CD4-positive, alpha-beta T cell treated with Interleukin-2 at 100 ng/mL for 4 hours (primary cell): ENCODE results near the gene LGALS12.

Experiments used
- DNase-seq: peaks from one replicate; pipeline ENCODE4 v3.0.0-alpha.2; 2020; ENCODE audit warnings: low spot score

The LGALS12 gene, protein sequence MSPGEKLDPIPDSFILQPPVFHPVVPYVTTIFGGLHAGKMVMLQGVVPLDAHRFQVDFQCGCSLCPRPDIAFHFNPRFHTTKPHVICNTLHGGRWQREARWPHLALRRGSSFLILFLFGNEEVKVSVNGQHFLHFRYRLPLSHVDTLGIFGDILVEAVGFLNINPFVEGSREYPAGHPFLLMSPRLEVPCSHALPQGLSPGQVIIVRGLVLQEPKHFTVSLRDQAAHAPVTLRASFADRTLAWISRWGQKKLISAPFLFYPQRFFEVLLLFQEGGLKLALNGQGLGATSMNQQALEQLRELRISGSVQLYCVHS

DNA sequence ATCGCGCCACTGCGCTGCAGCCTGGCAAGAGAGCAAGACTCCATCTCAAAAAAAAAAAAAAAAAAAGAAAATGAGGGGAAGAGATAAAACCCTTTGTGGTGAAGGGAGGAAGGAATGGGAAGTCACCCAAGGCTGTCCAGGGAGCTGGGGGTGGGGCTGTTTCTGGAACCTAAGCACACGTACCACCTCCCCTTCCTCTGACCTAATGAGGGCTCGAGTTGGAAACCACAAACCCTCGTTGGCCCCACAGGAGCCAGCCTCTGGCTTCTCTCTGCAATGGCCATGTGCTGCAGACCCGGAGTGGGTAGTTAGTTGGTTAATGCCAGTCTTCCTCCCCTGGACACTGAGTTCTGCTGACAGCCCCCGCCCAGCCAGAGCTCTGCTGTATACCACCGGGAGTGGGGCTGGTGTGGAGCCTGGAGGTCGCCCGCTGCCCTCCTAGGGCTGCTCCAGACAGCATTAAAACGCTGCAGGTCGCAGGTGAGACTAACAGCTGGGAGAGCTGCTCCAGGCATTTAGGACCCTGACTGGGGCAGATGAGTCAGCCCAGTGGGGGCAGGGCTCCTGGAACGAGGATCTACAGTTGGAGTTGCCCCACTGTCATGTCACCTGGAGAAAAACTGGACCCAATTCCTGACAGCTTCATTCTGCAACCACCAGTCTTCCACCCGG is at the start of gene LGALS12:
LGALS12 (plus strand) TSS at position 228 of the 672 bp plus-strand sequence; CDS start at position 603, 375 bp downstream.
- DNase-seq, result no peak

- DNase-seq, result no peak
These were observed 46.3 kb upstream of the LGALS12 start for GRCh38 chr11:63459586-63459985.

- no peak for DNase-seq
These were observed 43.7 kb upstream of the LGALS12 start for GRCh38 chr11:63462137-63462536.

GRCh38 chr11:63470311-63470710 is 35.6 kb upstream of the LGALS12 start:
- DNase-seq, result no peak

GRCh38 chr11:63472372-63472771 is 33.5 kb upstream of the LGALS12 start:
- DNase-seq, result no peak

GRCh38 chr11:63476618-63477017 is 29.3 kb upstream of the LGALS12 start:
- DNase-seq, result no peak

DNA sequence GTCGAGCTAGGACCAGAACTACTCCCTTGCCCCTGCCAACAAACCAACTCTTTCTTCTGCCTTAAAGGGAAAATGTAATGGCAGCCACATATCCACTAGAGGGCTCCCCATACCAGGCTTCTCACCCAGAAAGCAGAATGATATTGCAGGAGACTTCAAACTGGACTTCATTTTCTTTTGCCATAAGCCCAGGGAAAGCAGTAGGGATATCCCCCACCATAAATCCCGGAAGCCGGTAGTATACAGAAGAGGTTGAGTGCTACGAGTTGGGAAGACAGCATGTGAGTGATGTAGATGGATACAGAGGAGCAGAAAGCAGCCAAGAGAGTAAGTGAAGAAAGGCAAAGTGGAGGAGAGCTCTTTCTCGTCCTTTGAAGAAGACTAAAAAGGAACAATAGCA is 27.0 kb upstream of the LGALS12 start:
- DNase-seq, result peak; percentile 78

- DNase-seq, result no peak
These were observed 25.8 kb upstream of the LGALS12 start for GRCh38 chr11:63480039-63480438.

GRCh38 chr11:63485777-63486176 is 20.1 kb upstream of the LGALS12 start:
- no peak for DNase-seq

- DNase-seq, result no peak
These were observed 17.1 kb upstream of the LGALS12 start for GRCh38 chr11:63488789-63489188.

- no peak for DNase-seq
These were observed 16.0 kb upstream of the LGALS12 start for GRCh38 chr11:63489879-63490278.

DNA sequence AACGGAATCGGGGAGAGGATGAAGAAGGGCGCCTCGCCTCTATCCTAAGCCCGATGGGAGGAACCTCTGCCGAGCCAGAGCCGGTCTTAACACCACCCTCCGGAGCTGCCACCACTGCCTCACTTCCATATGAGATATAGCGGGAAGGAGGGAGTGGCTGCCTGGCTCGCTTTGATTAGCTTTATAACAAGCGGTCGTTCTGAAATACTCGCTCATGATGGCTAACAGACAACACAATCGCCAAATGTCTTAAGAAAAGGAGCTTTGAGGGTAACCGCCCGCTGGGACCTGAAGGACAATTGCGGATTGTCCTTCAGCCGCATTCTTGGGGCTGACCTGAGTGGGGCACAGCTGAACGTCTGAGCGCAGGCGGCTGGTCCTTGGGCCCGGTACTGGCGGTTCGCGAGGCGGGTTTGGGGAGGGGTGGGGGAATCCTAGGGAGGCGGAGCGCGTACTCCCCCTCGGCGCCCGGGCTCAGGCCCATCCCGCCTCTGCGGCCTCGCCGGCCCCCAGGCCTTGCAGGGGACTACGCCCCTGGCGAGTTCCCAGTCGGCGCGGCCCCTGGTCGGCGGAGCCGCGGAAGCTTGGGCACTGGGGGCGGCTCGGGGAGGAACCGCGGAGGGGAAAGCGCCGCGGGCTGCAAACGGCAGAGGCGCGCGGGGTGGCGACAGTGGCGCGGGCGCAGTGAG is 15.2 kb upstream of the LGALS12 start, which contains the start of gene PLAAT5:
PLAAT5 (minus strand) TSS at position 617 of the 689 bp plus-strand sequence; CDS start at position 484, 133 bp downstream.
- DNase-seq, result no peak

GRCh38 chr11:63491240-63491587 is 14.7 kb upstream of the LGALS12 start:
- no peak for DNase-seq

DNA sequence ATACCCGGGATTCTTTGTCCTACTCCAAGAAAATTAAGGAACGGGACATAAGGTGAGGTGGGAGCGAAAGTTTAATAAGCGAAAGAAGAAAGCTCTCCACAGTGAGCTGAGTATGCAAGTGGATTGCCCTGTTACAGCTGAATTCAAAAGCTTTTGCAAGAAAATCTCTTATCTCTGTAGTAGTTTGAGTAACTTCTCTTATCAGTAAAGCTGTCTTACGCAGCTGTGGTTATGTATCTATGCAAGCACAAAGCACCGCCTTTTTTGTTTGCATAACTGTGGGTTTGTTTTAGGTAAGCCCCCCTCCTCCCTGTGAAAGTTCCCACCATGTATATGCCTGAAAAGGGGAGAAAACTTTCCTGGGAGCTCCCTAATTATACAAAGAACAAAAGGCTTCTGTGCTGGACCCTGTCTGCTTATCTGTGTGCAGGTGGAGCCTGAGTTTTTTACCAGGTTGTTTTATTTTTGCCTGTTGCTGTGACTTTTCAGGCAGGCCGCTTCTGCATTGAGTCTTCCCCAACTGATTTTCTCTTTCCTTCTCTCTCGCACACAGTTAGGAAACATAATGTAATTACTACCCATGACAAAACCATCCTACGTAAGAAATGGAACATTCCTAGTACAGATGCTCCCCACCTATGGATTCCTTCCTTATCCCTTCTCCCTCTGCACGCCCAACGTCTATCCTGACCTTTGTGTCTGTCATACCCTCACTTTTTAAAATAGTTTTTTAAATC is 14.1 kb upstream of the LGALS12 start:
- no peak for DNase-seq

DNA sequence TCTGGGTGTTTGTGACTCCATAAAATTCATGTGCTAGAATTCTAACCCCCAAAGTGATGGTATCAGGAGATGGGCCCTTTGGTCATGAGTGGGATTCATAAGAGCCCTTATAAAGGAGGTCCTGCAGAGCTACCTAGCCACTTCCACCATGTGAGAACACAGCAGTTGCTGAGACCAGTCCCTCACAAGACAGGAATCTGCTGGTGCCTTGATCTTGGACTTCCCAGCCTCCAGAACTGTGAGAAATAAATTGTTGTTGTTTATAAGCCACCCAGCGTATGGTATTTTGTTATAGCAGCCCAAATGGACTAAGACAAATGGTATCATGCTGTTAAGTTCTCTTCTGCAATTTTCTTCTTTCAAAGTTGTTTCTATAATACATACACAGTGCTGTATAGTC is 13.4 kb upstream of the LGALS12 start:
- no peak for DNase-seq

- no peak for DNase-seq
These were observed 12.8 kb upstream of the LGALS12 start for GRCh38 chr11:63493127-63493526.

DNA sequence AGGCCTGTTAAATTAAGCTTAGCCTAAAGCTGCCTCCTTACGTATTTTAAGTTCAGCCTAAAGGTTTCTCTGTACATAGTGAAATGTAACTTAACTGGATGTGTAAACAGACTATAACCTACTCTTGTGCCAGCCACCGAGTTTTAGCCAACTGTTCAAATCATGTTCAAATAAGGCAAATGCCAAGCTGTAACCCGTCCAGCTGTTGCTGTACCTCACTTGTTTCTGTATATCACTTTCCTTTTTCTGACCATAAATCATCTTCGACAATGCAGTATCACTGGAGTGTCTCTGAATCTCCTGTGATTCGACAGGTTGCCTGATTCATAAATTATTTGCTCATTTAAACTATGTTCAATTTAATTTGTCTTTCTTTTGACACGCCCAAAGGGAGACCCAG is 10.9 kb upstream of the LGALS12 start:
- DNase-seq, result no peak

DNA sequence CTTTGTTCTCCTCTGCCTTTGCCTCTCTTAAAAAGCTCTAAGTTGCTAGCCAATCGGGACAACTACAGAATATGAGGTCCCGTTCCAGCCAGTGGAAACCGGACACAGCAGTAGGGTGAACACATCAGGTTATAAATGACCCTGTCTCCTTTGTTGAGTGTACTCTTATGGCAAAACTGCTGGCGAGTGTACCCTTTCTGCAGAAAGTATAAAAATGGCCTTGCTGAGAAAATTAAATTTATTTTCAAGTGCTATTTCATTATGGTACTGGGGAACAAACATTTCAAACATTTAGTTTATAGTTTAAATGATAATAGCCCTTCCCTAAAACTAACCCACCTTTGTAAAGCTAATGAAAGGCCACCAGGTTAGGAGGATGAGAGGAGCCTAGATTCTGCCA is 6.0 kb upstream of the LGALS12 start:
- DNase-seq, result no peak

GRCh38 chr11:63501236-63501635 is 4.6 kb upstream of the LGALS12 start:
- DNase-seq, result no peak

GRCh38 chr11:63502252-63502820 is 3.5 kb upstream of the LGALS12 start:
- no peak for DNase-seq

DNA sequence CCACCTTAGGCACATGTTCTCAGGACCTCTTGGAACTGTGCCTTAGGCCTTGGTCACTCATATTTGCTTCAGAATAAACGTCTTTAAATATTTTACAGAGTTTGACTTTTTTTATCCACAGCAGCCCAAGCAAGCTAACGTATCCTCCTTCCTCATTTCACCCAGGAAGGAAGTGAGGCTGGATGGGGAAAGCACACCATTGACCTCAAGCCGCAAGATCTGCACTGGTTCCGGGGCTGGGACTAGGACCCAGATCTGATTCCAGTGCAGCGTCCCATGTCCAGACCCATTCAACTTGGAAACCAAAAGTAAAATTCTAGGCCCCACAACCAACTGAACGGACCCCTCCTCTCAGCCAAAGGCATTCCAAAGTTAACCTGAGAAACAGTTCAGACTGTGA is 2.4 kb upstream of the LGALS12 start:
- no peak for DNase-seq

GRCh38 chr11:63504054-63504453 is 1.8 kb upstream of the LGALS12 start:
- DNase-seq, result no peak
